GM12865 (cell line): ENCODE results near the gene IFNA8.

Source experiments
- DNase-seq: peaks from one replicate; pipeline ENCODE4 v3.0.0; 2010; ENCODE audit warnings: low read depth
- H3K4me3 ChIP-seq: 2 replicates; pipeline ENCODE4 v1.5.1; 2011; ENCODE audit warnings: mild to moderate bottlenecking, low read depth, low read length, control low read depth
- CTCF ChIP-seq: IDR thresholded peaks from 2 replicates; pipeline ENCODE4 v1.5.1; 2011; ENCODE audit warnings: low read length, control low read depth, low read depth, inconsistent platforms; ENCODE audit not compliant: insufficient read depth; ENCODE audit errors: missing control alignments

The IFNA8 gene

GRCh38 chr9:21412107-21412506 is 3.2 kb downstream of the IFNA8 start:
- no peak for TF ChIP-seq CTCF
- H3K4me3 ChIP-seq, result no peak overlapping the region
- peak; percentile 17 for DNase-seq

GRCh38 chr9:21413151-21413550 is 4.2 kb downstream of the IFNA8 start:
- no peak for DNase-seq
- no peak overlapping the region for H3K4me3 ChIP-seq
- no peak for TF ChIP-seq CTCF

- DNase-seq, result peak; percentile 18
- TF ChIP-seq CTCF, result peak; percentile 52
- H3K4me3 ChIP-seq, result no peak overlapping the region
Observed at GRCh38 chr9:21413624-21414023, 4.7 kb downstream of the IFNA8 start.

- TF ChIP-seq CTCF, result no peak
- no peak overlapping the region for H3K4me3 ChIP-seq
- DNase-seq, result no peak
Observed at GRCh38 chr9:21414220-21414940, 5.5 kb downstream of the IFNA8 start.

- TF ChIP-seq CTCF, result no peak
- H3K4me3 ChIP-seq, result no peak overlapping the region
- DNase-seq, result no peak
Observed at GRCh38 chr9:21415493-21416267, 6.8 kb downstream of the IFNA8 start.

- no peak for DNase-seq
- TF ChIP-seq CTCF, result no peak
- H3K4me3 ChIP-seq, result no peak overlapping the region
Observed at GRCh38 chr9:21428235-21428634, 19.3 kb downstream of the IFNA8 start.

GRCh38 chr9:21429191-21429590 is 20.3 kb downstream of the IFNA8 start:
- no peak overlapping the region for H3K4me3 ChIP-seq
- no peak for DNase-seq
- TF ChIP-seq CTCF, result no peak
